CD4-positive, alpha-beta T cell treated with Interleukin-12 subunit alpha and Interleukin-12 subunit beta, for 1 hour (primary cell): Measurements from ENCODE around the gene METTL6.
A peak's percentile ranks its signal among the peaks of the same experiment; 100 is the strongest.
"Not testable (repeated sequence)": the region's sequence is repeated elsewhere in the genome, so short reads cannot be mapped to it uniquely, and the experiment has no call there.

Experiments used
- DNase-seq: peaks from one replicate; pipeline ENCODE4 v3.0.0-alpha.2; 2020

METTL6 gene

DNA sequence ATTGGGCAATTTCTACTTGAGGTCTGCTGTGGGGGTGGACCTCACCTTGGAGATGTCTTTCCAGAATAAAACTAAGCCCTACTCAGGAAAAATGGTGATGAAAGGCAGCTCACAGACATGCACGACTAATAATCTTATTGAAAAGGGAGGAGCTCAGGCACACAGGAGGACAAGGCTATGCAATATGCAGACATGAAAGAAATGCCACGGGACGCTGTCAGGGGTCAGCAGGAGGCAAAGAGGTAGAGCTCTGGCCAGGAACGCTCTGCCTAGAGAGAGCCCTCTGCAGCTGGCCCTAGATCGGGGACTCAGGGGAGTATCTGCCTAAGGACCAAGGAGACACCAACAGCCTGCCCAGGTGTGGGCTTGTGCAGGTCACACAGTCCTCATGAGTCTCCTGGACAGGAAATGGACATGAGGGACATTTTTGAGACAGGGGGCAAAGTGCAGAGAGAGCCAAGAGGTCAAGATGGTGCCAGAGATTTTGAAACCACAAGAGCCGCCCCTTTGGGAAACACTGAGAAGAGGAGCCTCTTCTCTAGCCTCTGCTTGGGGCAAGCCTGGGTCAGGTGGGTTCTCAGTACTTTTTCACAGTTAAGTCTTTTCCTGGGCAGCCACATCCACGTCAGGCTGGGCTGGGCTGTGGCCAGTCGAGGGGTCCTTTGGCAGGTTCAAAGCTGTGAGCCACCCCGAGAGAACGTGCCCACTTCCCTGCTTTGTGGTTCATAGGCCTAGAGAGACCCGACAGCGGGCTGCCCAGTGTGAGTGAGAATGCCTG lies 23.3 kb upstream of the METTL6 start:
- DNase-seq: no peak

DNA sequence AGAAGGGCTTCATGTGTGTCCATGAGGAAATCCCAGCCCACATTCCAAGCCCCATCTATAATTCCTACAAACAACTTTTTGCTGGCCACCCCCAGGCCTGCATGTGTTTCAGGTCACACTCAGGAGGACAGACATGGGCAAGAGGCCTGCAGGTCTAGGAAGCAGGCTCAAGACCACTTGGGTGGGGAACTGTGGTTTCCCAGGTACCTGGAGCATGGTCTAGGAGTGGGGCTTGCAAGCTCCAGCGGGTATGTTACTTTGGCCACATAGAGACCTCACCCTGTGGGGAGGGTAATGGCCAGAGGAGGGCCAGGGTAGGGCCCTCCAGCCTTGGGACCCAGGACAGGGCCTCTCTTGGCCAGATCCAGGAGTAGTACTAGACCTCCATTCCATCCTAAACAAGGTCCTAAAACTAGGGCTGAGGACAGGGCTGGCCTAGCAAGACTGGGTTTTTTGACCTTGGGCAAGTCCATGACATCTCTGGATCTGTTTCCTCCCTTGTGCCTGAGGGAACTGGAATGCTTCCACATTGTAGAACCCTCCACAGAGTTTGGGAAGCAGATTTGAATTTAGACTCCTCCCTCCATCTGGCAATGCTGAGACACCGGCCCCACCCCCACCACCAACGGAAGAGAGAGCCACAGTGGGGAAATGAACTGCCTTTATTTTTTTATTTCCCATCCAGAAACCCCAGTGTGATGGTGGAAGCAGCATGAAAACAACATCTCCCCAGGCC lies 22.3 kb upstream of the METTL6 start:
- DNase-seq: no peak

DNA sequence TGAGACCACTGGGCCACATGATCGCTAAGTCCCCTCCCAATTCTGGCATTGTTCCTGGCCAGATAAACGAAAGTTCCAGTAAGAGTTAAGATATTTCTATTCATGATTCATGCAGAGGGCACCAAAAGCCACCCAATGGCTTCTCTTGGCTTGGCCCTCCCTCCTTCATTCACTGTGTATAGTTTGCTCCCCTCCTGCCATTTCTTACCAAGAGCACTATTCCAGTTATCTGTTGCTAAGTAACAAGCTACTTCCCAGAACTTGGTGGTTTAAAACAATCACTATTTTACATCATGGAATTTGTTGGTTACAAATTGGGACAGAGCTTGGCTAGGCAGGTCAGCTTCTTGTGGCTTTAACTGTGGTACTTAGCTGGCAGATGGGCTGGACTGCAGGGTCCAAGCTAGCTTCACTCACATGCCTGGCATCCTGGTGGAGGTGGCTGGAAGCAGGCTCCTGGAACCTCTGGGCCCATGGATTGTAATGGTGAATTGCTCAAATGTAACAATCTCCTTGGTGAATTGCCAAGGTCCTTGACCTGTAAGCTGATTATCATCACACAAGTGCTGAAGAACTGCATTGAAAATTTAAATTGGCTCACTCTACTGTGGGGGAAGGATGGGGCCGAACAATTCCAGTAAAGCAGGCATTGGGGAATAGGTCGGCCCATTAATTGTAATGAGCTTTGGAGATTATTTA lies 16.6 kb upstream of the METTL6 start:
- DNase-seq: no peak

DNA sequence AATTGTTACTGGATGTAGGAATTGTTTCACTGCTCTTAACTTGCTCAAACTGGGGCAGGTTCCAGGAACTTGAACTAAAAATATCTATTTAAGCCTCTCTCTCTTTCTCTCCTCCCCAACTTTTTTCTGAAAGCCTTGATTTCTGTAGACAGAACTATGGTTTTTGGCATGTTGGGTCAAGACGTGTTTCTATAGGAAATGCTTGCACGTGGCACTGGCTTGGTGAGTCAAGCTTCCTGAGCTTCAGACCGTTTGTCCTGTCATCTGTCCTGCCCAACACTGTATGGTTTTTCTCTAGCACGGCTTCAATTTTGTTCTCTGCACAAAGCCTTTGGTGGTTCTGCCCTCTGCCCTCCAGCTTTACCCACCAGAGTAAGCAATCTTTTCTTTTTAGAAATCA lies 13.5 kb upstream of the METTL6 start:
- no peak for DNase-seq

DNA sequence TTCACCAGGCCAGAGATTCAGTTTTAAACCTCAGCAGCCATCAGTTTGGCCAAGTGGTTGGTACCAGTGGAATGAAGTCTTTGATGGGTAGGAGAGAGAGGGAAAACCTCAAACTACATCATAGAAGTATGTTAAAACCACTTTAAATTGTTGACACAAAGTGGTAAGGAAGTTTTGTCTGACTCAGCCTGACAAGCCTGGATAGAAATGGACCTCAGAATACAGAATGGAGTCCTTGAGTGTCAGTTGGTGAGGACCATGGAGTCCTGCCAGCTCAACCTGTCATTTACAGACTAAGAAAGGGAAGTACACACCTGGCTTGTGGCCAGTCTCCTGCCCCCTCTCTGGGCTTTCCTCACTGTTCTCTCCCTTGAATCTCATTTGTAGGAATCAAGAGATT lies 12.1 kb upstream of the METTL6 start:
- DNase-seq: no peak

DNA sequence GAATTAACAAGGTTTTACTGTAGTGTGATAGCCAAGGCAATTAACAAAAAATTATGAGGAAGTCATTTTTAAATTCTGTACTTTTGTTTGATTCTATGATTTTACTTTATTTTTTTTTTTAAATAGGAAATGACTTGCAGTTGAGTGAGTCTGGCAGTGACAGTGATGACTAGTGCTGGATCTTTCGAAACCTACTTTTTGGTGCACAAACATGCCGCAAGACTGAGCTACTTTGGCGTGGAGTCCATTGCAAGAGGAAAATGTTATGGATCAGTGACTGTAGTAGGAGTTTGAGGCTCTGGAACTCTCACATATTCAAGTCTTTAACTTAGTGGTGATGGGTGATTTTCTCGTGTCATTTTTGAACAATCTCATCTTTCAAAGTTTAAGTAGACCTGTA lies 11.6 kb upstream of the METTL6 start:
- DNase-seq: no peak

DNA sequence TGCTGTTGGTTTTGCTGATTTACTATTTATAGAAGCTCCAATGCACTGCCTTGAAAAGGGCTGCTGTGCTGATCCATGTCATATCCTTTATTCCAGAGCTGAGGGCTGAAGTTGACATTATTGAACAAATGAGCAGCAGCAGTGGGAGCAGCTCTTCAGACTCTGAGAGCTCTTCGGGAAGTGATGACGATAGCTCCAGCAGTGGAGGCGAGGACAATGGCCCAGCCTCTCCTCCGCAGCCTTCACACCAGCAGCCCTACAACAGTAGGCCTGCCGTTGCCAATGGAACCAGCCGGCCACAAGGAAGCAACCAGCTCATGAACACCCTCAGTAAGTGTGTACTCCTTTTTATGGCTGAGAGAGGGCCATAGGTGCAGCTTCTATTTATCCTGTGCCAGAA lies 8.9 kb upstream of the METTL6 start:
- DNase-seq: no peak

DNA sequence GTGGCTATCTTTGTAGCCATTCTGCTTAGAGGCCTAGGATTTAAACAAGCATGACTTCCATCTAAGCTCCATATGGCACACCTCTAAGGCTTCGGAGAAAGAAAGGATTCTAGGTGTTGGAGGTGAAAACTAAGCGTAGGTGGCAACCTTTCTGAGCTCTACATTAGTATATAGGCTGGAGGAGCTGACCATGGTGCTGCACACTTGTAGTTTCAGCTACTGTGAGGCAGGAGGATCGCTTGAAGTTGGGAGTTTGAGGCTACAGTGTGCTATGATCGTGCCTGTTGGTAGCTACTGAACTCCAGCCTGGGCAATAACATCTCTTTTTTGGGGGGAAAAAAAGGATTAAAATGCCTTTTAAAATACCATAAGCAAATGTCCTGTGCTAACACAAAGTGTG lies 7.4 kb upstream of the METTL6 start:
- no peak for DNase-seq

DNA sequence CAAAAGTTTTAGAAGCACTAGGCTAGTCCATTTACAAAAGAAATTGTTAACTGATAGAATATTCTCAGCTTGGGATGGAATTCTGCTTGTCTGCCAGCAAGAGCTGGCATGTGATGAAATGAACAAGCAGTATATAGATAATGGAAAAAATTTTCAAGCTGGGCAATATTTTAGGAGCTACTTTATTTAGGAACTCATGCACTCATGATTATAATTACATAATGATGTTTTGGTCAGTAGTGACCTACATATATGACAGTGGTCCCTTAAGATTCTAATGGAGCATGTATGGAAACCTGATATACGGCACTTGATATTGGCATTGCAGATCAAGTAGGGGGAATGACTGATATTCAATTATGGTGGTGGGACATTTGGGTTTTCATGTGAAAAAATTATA lies 6.2 kb upstream of the METTL6 start:
- no peak for DNase-seq

DNA sequence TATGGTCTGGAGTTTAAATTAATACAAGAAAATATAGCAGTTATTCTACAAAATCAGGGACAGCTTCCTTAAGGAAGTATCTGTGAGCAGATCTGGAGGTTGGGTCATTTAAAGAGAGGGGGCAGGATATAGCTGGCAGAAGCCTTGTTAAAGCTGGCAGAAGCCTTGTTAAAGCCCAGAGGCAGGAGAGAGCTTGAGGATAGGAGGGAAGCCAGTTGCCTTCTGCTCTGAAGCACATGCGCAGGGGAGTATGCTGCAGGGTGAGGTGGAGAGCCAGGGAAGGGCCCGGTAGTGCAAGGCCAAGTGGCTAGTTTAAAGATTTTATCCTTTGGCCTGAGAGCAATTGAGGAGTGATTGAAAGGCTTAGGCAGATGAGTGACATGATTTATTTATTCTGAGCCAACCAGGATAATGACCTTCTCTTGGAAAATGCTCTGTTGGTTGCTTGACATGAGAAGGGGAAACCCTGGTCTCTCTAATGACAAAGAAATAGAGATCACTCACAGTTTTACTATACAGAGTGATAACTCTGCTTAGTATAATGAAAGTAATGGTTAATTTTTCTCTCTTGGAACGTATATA lies 4.0 kb upstream of the METTL6 start:
- no peak for DNase-seq

DNA sequence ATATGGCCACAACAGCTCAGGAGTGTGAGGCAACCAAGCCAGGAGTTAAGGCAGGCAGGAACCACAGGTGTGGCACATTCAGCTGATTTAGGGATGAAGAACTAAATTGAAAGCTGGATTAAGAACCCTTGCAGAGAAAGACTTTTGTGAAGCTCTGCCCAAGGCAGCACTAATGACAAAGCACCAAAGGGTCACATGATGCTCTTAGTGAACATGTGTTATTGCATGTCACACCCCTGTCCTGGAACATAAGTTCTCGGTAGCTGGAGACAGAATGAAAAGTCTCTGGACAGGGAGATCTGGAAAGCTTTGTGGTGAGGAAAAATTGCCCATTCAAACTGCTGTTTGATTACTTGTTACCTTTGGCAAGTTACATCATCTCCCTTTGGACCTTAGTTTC lies 3.3 kb upstream of the METTL6 start:
- no peak for DNase-seq

DNA sequence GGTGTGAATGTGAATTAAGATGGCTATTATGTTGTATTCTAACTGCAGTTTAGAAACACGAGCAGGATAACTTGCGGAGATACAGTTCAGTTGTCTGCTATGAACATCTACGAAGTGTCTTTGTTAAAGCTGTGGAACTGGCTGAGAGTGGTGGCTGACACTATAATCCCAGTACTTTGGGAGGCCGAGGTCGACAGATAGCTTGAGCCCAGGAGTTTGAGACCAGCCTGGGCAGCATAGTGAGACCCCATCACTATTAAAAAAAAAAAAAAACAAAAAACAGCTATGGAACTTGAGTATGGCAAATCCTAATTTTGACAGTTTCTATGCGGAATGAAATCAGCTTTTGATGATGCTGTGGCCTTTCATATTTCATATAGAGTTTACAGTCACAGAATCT lies 1.7 kb upstream of the METTL6 start:
- no peak for DNase-seq

DNA sequence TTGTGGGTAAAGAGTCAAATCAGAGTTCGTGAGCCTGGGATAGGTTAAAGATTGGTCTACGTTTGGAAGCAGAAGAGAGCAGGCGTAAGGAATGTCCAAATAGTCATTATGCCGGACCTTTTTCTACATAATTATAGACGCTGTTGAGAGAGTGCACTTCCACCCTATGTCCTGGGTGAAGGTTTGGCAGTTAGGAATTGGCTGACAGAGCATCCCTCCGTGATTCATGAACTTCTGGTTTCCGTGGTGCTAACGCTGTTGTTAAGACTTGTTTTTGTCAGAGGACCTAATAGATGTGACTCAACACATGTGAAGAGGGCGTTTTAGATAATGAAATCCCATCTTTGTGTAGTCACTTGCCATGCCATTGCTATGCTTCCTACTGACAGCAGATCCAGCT lies 1.2 kb upstream of the METTL6 start:
- DNase-seq: peak; percentile 34

DNA sequence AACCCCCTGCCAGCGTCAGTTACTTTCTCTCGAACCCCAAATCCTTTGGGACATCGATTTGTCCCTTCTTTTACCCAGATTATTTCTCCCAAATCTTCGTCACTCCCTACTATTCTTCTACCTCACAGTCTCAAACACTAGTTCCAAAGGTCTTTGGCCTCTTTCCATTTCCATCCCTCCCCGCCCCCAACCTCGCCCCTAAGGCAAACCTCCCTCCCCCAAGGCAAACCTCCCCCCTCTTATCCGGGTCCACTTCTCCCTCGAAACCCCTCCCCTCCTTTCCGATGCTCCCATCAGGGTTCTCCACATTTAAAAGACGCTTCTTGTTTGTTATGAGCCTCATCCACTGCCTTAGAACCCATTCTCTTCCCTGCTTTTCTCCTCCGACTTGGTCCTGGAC lies 637 bp upstream of the METTL6 start:
- no peak for DNase-seq

DNA sequence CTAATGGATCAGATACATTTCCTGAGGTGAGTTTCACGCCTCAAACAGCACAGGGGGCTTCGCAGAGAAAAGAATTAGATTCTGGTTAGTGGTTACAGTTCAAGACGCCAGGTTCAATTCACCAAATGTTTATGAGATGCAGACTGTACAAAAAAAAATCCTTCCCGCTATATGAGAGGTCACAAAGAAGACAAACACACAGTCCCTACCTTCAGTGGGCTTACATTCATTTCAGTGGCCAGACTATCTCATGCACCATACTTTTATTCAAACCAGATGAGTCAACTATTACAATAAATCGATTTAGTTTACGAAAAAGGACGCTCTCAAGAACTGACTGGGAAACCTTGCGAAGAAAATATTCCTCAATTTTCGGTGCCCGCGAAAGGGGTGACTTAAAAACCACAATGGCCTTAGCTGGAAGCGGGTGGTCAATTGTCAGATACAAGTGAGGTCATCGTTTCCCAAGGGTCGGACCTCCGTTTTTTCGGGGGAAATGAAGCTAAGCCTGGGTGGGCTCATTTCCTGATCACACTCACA lies 695 bp downstream of the METTL6 start:
- DNase-seq: no peak

DNA sequence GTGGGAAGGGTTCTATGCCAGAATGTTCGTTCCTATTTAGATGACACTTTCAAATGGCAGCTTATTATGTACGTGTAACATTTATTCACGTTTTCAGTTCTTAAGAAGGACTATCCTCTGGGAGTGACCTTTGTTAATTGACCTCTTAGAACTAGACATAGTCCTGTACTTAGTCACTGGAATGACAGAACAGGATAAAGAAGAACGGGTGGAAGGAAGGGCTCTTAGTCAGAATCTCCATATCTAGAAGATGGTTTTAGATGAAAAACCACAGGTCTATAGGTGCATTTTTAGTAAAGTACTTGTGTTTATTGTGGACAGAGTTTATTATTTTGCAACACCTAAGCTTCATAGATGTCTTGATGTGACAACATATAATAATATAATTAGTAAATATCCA lies 6.5 kb downstream of the METTL6 start:
- DNase-seq: no peak

DNA sequence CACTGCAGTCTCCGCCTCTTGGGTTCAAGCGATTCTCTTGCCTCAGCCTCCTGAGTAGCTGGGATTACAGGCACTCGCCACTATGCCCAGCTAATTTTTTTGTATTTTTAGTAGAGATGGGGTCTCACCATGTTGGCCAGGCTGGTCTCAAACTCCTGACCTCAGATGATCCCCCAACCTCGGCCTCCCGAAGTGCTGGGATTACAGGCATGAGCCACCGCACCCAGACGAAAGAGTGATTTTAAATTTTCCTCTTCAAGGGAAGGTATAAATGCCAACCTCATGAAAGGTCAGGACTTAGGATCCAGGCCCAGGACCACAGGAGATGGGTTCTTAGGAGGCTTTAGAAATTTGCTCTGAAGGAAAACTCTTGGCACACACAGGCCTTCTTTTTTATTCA lies 16.4 kb downstream of the METTL6 start:
- DNase-seq: not testable (repeated sequence)

DNA sequence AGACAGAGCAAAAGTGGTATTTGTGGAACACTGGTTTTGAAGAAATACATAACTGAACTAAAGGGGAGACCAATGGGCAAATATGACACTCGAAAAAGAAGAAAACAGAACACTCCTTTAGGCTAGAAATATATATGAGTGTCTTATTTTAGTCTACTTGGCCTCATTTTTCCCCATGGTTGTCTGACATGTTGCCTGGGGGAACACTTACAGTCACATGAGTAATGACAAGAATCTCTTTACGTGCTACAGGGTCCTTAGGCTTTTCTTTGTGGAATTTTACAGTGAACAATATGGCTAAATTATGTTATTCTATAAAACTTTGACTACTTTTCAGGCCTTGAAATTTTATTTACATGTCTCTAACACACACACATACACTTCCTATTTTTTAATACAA lies 17.6 kb downstream of the METTL6 start:
- no peak for DNase-seq

DNA sequence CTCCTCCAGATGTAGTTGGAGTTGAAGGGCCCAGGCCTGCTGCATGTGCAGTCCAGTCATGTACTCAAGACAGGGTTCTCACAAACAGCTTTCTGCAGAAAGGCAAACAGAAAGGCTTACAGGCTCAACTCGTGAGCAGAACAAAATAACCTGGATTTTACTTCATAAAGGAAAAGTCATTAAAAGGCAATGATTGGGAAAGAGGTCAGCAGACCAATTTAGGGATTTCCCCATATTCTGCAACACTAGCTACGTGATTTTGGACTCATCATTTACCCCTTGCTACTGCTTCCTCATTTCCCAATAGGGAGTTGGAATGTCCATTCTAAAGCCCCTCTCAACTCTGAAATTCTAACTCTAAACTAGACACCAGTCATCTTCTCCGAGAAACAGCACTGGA lies 18.1 kb downstream of the METTL6 start:
- no peak for DNase-seq

DNA sequence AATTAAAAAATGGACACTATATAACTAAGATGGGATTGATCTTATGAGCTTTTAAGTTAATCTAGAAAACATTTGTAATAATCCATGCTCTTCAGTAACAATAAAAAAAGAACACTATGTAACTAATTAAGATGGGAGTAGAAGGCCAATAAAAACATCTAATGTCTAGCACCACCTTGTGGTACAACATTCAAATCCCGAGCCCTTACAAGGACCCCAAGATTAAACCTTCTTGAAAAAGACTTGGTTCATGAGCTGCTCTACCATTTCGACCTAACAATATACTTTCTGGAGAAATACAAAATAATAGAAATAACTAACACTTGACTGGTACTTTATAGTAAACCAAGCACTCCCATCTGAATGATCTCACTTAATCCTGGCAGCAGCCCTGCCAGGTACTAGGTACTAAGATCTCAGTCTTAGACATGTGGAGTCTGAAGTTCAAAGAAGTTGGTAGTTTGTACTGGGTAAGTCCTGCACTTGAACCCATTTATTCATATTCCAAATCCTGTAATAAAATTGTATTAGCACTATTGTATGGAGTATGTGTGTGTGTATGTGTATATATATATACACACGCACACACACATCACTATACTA lies 21.8 kb downstream of the METTL6 start:
- peak; percentile 68 for DNase-seq

DNA sequence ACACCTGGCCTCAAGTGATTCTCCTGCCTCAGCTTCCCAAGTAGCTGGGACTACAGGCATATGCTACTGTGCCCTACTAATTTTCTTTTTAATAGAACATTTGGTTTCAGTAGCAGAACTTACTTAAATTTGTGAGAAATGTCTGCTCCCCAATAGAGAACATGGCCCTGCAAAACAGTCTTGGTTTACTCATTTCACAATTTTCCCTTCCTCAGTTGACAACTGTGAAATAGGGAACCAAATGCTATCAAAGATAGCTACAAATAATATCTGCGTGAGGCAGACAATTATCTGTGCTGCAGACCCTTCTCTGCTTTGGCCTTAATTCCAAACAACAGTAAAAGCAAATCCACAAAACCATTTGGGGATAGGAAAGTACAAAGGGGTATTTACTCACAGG lies 22.6 kb downstream of the METTL6 start:
- no peak for DNase-seq

DNA sequence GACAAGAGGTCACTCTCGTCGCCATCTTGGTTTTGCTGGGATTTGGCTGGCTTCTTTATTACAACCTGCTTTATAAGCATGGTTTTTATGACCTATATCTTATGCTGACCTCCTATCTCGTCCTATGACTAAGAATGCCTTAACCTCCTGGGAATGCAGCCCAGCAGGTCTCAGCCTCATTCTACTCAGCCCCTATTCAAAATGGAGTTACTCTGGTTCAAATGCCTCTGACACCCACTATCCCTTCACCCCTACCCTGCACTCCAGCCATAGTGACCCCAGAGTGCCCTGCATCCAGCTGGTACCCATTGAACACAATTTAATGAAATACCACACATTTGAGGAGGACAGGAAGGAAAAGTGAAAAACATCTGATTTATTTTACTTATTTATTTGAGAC lies 23.4 kb downstream of the METTL6 start:
- no peak for DNase-seq

DNA sequence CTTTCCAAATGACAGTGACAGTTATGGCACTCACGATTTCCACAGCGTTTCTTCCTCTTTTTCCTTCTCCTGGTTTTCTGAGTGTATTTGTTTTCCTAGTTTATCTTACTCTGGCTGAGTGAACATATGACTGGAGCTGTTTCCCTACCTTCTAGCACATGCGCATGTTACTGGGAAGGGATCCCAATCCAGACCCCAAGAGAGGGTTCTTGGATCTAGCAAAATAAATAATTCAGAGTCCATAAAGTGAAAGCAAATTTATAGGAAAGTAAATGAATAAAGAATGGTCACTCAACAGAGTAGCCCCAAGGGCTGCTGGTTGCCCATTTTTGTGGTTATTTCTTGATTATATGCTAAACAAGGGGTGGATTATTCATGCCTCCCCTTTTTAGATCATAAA lies 23.8 kb downstream of the METTL6 start:
- DNase-seq: no peak
